Left ventricle myocardium inferior (tissue), 1 donor: ENCODE measurements around the gene WWC2. TPM values are rescaled to one million over a fixed set of nuclear protein-coding genes. Genes with fewer than 3 reads are reported as not detected.

Source experiments
- DNase-seq: peaks from one replicate; pipeline ENCODE4 v3.0.0-alpha.2; 2020
- H3K27ac ChIP-seq: fragments of 200-600 bp; replicated peaks from 2 replicates; pipeline ENCODE4 v1.8.0; 2021
- H3K27me3 ChIP-seq: fragments of 200-600 bp; 2 replicates; pipeline ENCODE4 v1.8.0; 2021; ENCODE audit warnings: low read depth
- H3K36me3 ChIP-seq: fragments of 200-600 bp; 2 replicates; pipeline ENCODE4 v1.8.0; 2021
- H3K4me1 ChIP-seq: fragments of 200-600 bp; 2 replicates; pipeline ENCODE4 v1.8.0; 2021
- H3K4me3 ChIP-seq: fragments of 200-600 bp; 2 replicates; pipeline ENCODE4 v1.8.0; 2021; ENCODE audit warnings: mild to moderate bottlenecking, moderate library complexity
- H3K9me3 ChIP-seq: fragments of 200-600 bp; replicated peaks from 2 replicates; pipeline ENCODE4 v1.8.0; 2021
- CTCF ChIP-seq: fragments of 200-600 bp; IDR thresholded peaks from 2 replicates; pipeline ENCODE4 v1.8.0; 2021; ENCODE audit warnings: antibody characterized with exemption, mild to moderate bottlenecking, borderline replicate concordance
- intact Hi-C: fragments of 100-400 bp; cut with micrococcal nuclease; formaldehyde crosslinking; loops from one replicate; pipeline ENCODE4 v1.11.0; 2022
- total RNA-seq: library from RNA; stranded (reverse); fragmentation: NEBNext Ultra II Directional; extraction: Animal tissue kit (Norgen Biotek cat#: 25700); gene quantifications from one replicate; pipeline ENCODE4 v1.2.1, GENCODE V29; 2021
- donor health status: DM: no; HTN: yes; CAD: no; lungs with severe emphysema.

The WWC2 gene
- total RNA-seq, 1 donor from 2014 or later: 42.3 TPM

- Histone ChIP-seq H3K4me1 (no peaks in the 10 kb centered on the region), H3K27ac (no peak overlapping the region), H3K9me3 (no peaks in the 10 kb centered on the region), H3K4me3 (no peak overlapping the region), H3K27me3 (no peaks in the 10 kb centered on the region), H3K36me3 (peaks cover 98% of the 10 kb centered on the region)
- DNase-seq: no peak
- TF ChIP-seq CTCF: no peak
- intact Hi-C loops: no loop called here
These were observed 185.9 kb downstream of the WWC2 start for GRCh38 chr4:183284965-183285364.

- H3K27ac ChIP-seq: no peak overlapping the region
- peaks cover 98% of the 10 kb centered on the region for H3K36me3 ChIP-seq
- no peak for TF ChIP-seq CTCF
- no peaks in the 10 kb centered on the region for H3K9me3 ChIP-seq
- no peaks in the 10 kb centered on the region for H3K27me3 ChIP-seq
- intact Hi-C loops: no loop called here
- no peak overlapping the region for H3K4me3 ChIP-seq
- no peaks in the 10 kb centered on the region for H3K4me1 ChIP-seq
- no peak for DNase-seq
These were observed 186.8 kb downstream of the WWC2 start for GRCh38 chr4:183285886-183286285.

- Histone ChIP-seq H3K27ac (no peak overlapping the region), H3K36me3 (peaks cover 98% of the 10 kb centered on the region), H3K27me3 (no peaks in the 10 kb centered on the region), H3K4me3 (no peak overlapping the region), H3K9me3 (no peaks in the 10 kb centered on the region), H3K4me1 (no peaks in the 10 kb centered on the region)
- intact Hi-C loops: no loop called here
- no peak for DNase-seq
- TF ChIP-seq CTCF: no peak
These were observed 187.7 kb downstream of the WWC2 start for GRCh38 chr4:183286590-183287308.

DNA sequence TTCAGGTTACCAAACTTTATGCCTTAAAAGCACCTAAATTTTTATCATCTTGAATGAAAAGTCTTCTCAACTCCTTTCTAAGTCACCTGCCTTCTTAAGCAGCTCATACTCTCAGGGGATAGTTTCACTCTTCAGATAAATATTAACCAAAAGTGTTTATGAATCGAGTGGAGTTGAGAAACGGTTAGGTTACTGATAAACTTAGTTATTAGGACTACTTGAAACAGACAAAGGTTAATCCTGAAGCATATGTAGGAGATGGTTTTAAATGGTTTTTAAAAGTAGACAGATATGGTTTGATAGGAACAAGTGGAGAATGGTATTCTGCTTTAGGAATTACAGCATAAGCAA is 188.2 kb downstream of the WWC2 start:
- H3K36me3 ChIP-seq: peaks cover 93% of the 10 kb centered on the region
- no peak for TF ChIP-seq CTCF
- H3K27ac ChIP-seq: no peak overlapping the region
- H3K27me3 ChIP-seq: no peaks in the 10 kb centered on the region
- DNase-seq: no peak
- H3K4me3 ChIP-seq: no peak overlapping the region
- H3K4me1 ChIP-seq: no peaks in the 10 kb centered on the region
- H3K9me3 ChIP-seq: no peaks in the 10 kb centered on the region
- intact Hi-C loops: no loop called here

DNA sequence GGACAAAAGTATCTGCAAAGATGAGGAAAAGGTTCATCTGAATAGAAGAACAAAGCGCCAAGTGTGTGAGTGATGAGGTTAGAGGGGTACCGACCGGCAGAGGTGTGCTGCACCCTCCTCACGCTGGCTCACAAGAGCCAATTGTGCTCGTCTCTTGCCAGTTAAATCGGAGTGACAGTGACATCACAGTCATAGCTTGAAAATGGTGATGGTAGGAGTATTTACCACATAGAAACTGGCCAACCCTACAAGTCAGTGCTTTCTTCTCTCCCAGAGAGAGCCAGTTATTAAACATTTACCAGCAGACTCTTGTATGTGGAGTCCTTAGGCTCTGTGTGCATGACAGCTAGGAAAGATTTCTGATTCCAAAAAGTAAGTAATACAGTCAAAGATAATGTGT is 188.6 kb downstream of the WWC2 start:
- DNase-seq: no peak
- Histone ChIP-seq H3K9me3 (no peaks in the 10 kb centered on the region), H3K4me3 (no peak overlapping the region), H3K36me3 (peaks cover 92% of the 10 kb centered on the region), H3K4me1 (no peaks in the 10 kb centered on the region), H3K27ac (no peak overlapping the region), H3K27me3 (no peaks in the 10 kb centered on the region)
- intact Hi-C loops: no loop called here
- TF ChIP-seq CTCF: no peak
